ENCODE results near the gene ANP32D.
"Not testable (repeated sequence)": the region's sequence is repeated elsewhere in the genome, so short reads cannot be mapped to it uniquely, and the experiment has no call there.

ANP32D gene

GRCh38 chr12:48455116-48455515 is 17.2 kb upstream of the ANP32D start:
- DNase-seq = no peak
- no peaks in the 10 kb centered on the region for H3K27me3 ChIP-seq (replicated peaks)
- no peak overlapping the region for H3K4me3 ChIP-seq (ENCODE audit: low read depth, low read length)
- H3K36me3 ChIP-seq (replicated peaks) = no peaks in the 10 kb centered on the region
- no peak overlapping the region for H3K27ac ChIP-seq
- no peak for TF ChIP-seq CTCF (IDR thresholded peaks at IDR 0.05; ENCODE audit: low read depth, low read length, missing control alignments)
- in situ Hi-C loops (cut with HindIII; ENCODE audit: low pct_ligation_motif_present, low sequenced_read_pairs) = no loop called here

- DNase-seq = no peak
- in situ Hi-C loops (cut with HindIII; ENCODE audit: low pct_ligation_motif_present, low sequenced_read_pairs) = no loop called here
- Histone ChIP-seq H3K36me3 (replicated peaks) (no peaks in the 10 kb centered on the region), H3K27ac (no peak overlapping the region), H3K4me3 (ENCODE audit: low read depth, low read length) (no peak overlapping the region), H3K27me3 (replicated peaks) (no peaks in the 10 kb centered on the region)
- TF ChIP-seq CTCF (IDR thresholded peaks at IDR 0.05; ENCODE audit: low read depth, low read length, missing control alignments) = no peak
These were observed 13.1 kb upstream of the ANP32D start for GRCh38 chr12:48459259-48459658.

- H3K4me3 ChIP-seq (ENCODE audit: low read depth, low read length); H3K27me3 ChIP-seq (replicated peaks); DNase-seq; H3K27ac ChIP-seq; H3K36me3 ChIP-seq (replicated peaks); in situ Hi-C loops (cut with HindIII; ENCODE audit: low pct_ligation_motif_present, low sequenced_read_pairs): not testable (repeated sequence)
These were observed 3.3 kb upstream of the ANP32D start for GRCh38 chr12:48469027-48469426.

GRCh38 chr12:48473061-48473460 is 702 bp downstream of the ANP32D start:
- in situ Hi-C loops (cut with HindIII; ENCODE audit: low pct_ligation_motif_present, low sequenced_read_pairs) = no loop called here
- Histone ChIP-seq H3K4me3 (ENCODE audit: low read depth, low read length) (no peak overlapping the region), H3K36me3 (replicated peaks) (no peaks in the 10 kb centered on the region), H3K27me3 (replicated peaks) (no peaks in the 10 kb centered on the region), H3K27ac (no peak overlapping the region)
- TF ChIP-seq CTCF (IDR thresholded peaks at IDR 0.05; ENCODE audit: low read depth, low read length, missing control alignments) = no peak
- no peak for DNase-seq

GRCh38 chr12:48474497-48474896 is 2.1 kb downstream of the ANP32D start:
- DNase-seq; H3K36me3 ChIP-seq (replicated peaks); H3K27ac ChIP-seq; in situ Hi-C loops (cut with HindIII; ENCODE audit: low pct_ligation_motif_present, low sequenced_read_pairs); H3K4me3 ChIP-seq (ENCODE audit: low read depth, low read length); H3K27me3 ChIP-seq (replicated peaks): not testable (repeated sequence)

GRCh38 chr12:48482198-48482597 is 9.8 kb downstream of the ANP32D start, which contains the start of gene C12orf54:
C12orf54 (plus strand) TSS chr12:48482498; CDS start chr12:48483297, 799 bp downstream.
- TF ChIP-seq CTCF (IDR thresholded peaks at IDR 0.05; ENCODE audit: low read depth, low read length, missing control alignments) = no peak

GRCh38 chr12:48482930-48483329 is 10.6 kb downstream of the ANP32D start:
- in situ Hi-C loops (cut with HindIII; ENCODE audit: low pct_ligation_motif_present, low sequenced_read_pairs) = no loop called here
- DNase-seq = no peak
- no peaks in the 10 kb centered on the region for H3K27me3 ChIP-seq (replicated peaks)
- H3K4me3 ChIP-seq (ENCODE audit: low read depth, low read length) = no peak overlapping the region
- no peak for TF ChIP-seq CTCF (IDR thresholded peaks at IDR 0.05; ENCODE audit: low read depth, low read length, missing control alignments)
- no peak overlapping the region for H3K27ac ChIP-seq
- no peaks in the 10 kb centered on the region for H3K36me3 ChIP-seq (replicated peaks)

More at GRCh38 chr12:48482198-48482597, 9.8 kb downstream of the ANP32D start, which contains the start of gene C12orf54:
- Histone ChIP-seq H3K36me3 (replicated peaks) (no peaks in the 10 kb centered on the region), H3K4me3 (ENCODE audit: low read depth, low read length) (no peak within 1 kb of the TSS), H3K27me3 (replicated peaks) (no peaks in the 10 kb centered on the region), H3K27ac (no peak within 1 kb of the TSS)
- in situ Hi-C loops (cut with HindIII; ENCODE audit: low pct_ligation_motif_present, low sequenced_read_pairs) = no loop called here
- DNase-seq = no peak
